Neural crest cell (in vitro differentiated cells): ENCODE results near the gene CNTN5. TPM values are rescaled to one million over a fixed set of nuclear protein-coding genes. Genes with fewer than 3 reads are reported as not detected.

Experiments
- DNase-seq: peaks from one replicate; pipeline ENCODE4 v3.0.0; 2021; ENCODE audit warnings: low read depth, mixed read lengths, low spot score
- H3K27ac Mint-ChIP-seq: one replicate; pipeline ENCODE4 v1.8.0; 2021; ENCODE audit warnings: mild to moderate bottlenecking, mixed read lengths; ENCODE audit not compliant: unreplicated experiment
- H3K27me3 Mint-ChIP-seq: 2 replicates; pipeline ENCODE4 v1.8.0; 2021; ENCODE audit warnings: low read depth, mild to moderate bottlenecking, mixed read lengths
- H3K36me3 Mint-ChIP-seq: 2 replicates; pipeline ENCODE4 v1.8.0; 2021; ENCODE audit warnings: low read depth, mild to moderate bottlenecking, mixed read lengths
- H3K4me1 Mint-ChIP-seq: 2 replicates; pipeline ENCODE4 v1.8.0; 2021; ENCODE audit warnings: mixed read lengths
- H3K4me3 Mint-ChIP-seq: one replicate; pipeline ENCODE4 v1.8.0; 2021; ENCODE audit warnings: mild to moderate bottlenecking, mixed read lengths
- H3K9me3 Mint-ChIP-seq: 2 replicates; pipeline ENCODE4 v1.8.0; 2021; ENCODE audit warnings: mixed read lengths
- CTCF ChIP-seq: fragments of 200-600 bp; sonication (generic); conservative IDR thresholded peaks from 2 replicates; pipeline ENCODE4 v1.5.0; 2021; ENCODE audit warnings: antibody characterized with exemption, mild to moderate bottlenecking
- total RNA-seq: library from RNA; stranded (reverse); gene quantifications from 2 replicates; pipeline ENCODE4 v1.2.1, GENCODE V29; 2021

The CNTN5 gene
- total RNA-seq, 1 donor from 2014 or later = not detected

GRCh38 chr11:99988471-99988837 lies 967.7 kb downstream of the CNTN5 start:
- no peaks in the 10 kb centered on the region for H3K4me1 Mint-ChIP-seq
- no peak for DNase-seq
- no peak for TF ChIP-seq CTCF
- no peak overlapping the region for H3K4me3 Mint-ChIP-seq
- H3K27ac Mint-ChIP-seq = no peak overlapping the region
- H3K36me3 Mint-ChIP-seq = no peaks in the 10 kb centered on the region
- no peaks in the 10 kb centered on the region for H3K9me3 Mint-ChIP-seq
- H3K27me3 Mint-ChIP-seq = no peaks in the 10 kb centered on the region

- no peak for DNase-seq
- no peaks in the 10 kb centered on the region for H3K4me1 Mint-ChIP-seq
- TF ChIP-seq CTCF = no peak
- no peak overlapping the region for H3K27ac Mint-ChIP-seq
- no peaks in the 10 kb centered on the region for H3K36me3 Mint-ChIP-seq
- no peaks in the 10 kb centered on the region for H3K27me3 Mint-ChIP-seq
- H3K9me3 Mint-ChIP-seq = peaks cover 9% of the 10 kb centered on the region
- no peak overlapping the region for H3K4me3 Mint-ChIP-seq
These were observed 983.2 kb downstream of the CNTN5 start for GRCh38 chr11:100003985-100004384.

- no peak for TF ChIP-seq CTCF
- H3K36me3 Mint-ChIP-seq = no peaks in the 10 kb centered on the region
- H3K4me3 Mint-ChIP-seq = no peak overlapping the region
- no peaks in the 10 kb centered on the region for H3K4me1 Mint-ChIP-seq
- H3K27ac Mint-ChIP-seq = no peak overlapping the region
- no peaks in the 10 kb centered on the region for H3K27me3 Mint-ChIP-seq
- H3K9me3 Mint-ChIP-seq = peaks cover 9% of the 10 kb centered on the region
- DNase-seq = no peak
These were observed 983.8 kb downstream of the CNTN5 start for GRCh38 chr11:100004541-100004940.

- no peaks in the 10 kb centered on the region for H3K27me3 Mint-ChIP-seq
- H3K27ac Mint-ChIP-seq = no peak overlapping the region
- H3K36me3 Mint-ChIP-seq = no peaks in the 10 kb centered on the region
- H3K9me3 Mint-ChIP-seq = peaks cover 5% of the 10 kb centered on the region
- no peaks in the 10 kb centered on the region for H3K4me1 Mint-ChIP-seq
- no peak for TF ChIP-seq CTCF
- no peak for DNase-seq
- H3K4me3 Mint-ChIP-seq = no peak overlapping the region
These were observed 987.7 kb downstream of the CNTN5 start for GRCh38 chr11:100008417-100008816.

- H3K4me1 Mint-ChIP-seq = no peaks in the 10 kb centered on the region
These were observed 989.0 kb downstream of the CNTN5 start for GRCh38 chr11:100009728-100010127.

More at GRCh38 chr11:100009728-100010127, 989.0 kb downstream of the CNTN5 start:
- DNase-seq = no peak
- no peak overlapping the region for H3K4me3 Mint-ChIP-seq
- no peaks in the 10 kb centered on the region for H3K27me3 Mint-ChIP-seq
- no peak for TF ChIP-seq CTCF
- H3K27ac Mint-ChIP-seq = no peak overlapping the region
- peaks cover 5% of the 10 kb centered on the region for H3K9me3 Mint-ChIP-seq
- no peaks in the 10 kb centered on the region for H3K36me3 Mint-ChIP-seq
